HEK293 (cell line): ENCODE measurements around the gene CATSPERZ.

Source experiments
- CTCF ChIA-PET: fragments of 350-600 bp; formaldehyde crosslinking; extraction: SDS; loops from one replicate; lab custom pipeline; 2021; ENCODE audit warnings: antibody characterized with exemption; lab: Yijun Ruan, JAX
- POLR2A ChIA-PET: fragments of 300-600 bp; formaldehyde crosslinking; extraction: SDS; loops from one replicate; lab custom pipeline; 2020; ENCODE audit warnings: antibody characterized with exemption, inconsistent platforms; lab: Yijun Ruan, JAX
- H3K27ac ChIP-seq: fragments of 200-500 bp; sonication (Bioruptor generic); 2 replicates; pipeline ENCODE4 v1.5.1; 2014; ENCODE audit warnings: low read depth, low read length, control low read depth, inconsistent platforms; ENCODE audit errors: extremely low read depth
- H3K36me3 ChIP-seq, 2 experiments: fragments of 200-500 bp in 1 of 2; sonication (Bioruptor generic) in 1 of 2; 1 replicate in 1 of 2; 2 replicates in 1 of 2; pipeline ENCODE4 v1.5.1; 2014 to 2017; ENCODE audit warnings: inconsistent platforms in 2 of 2, low read length in 2 of 2; ENCODE audit not compliant: control insufficient read depth in 2 of 2, insufficient read depth in 1 of 2
- H3K4me1 ChIP-seq: fragments of 200-500 bp; sonication (Bioruptor generic); 2 replicates; pipeline ENCODE4 v1.5.1; 2014; ENCODE audit warnings: mild to moderate bottlenecking, low read length, inconsistent platforms; ENCODE audit not compliant: control insufficient read depth, insufficient read depth
- H3K4me3 ChIP-seq: 2 replicates; pipeline ENCODE4 v1.5.1; 2011; ENCODE audit warnings: low read depth, mild to moderate bottlenecking, control low read depth, low read length, moderate library complexity
- H3K9me3 ChIP-seq: fragments of 200-500 bp; sonication (Bioruptor generic); 2 replicates; pipeline ENCODE4 v1.5.1; 2014; ENCODE audit warnings: low read depth, low read length, inconsistent platforms; ENCODE audit not compliant: control insufficient read depth, insufficient read depth
- ELK4 ChIP-seq: IDR thresholded peaks from 2 replicates; pipeline ENCODE4 v1.6.1; 2011; ENCODE audit warnings: mild to moderate bottlenecking, low read depth, low read length, borderline replicate concordance
- GLIS2 ChIP-seq: fragments of 450-650 bp; formaldehyde crosslinking; IDR thresholded peaks from 2 replicates; pipeline ENCODE4 v1.5.1; 2016; ENCODE audit warnings: missing biosample characterization, missing genetic modification characterization
- IKZF3 ChIP-seq: fragments of 450-650 bp; IDR thresholded peaks from 2 replicates; pipeline ENCODE4 v1.5.0; 2018; ENCODE audit warnings: missing biosample characterization, mild to moderate bottlenecking, missing genetic modification characterization, moderate library complexity
- KLF16 ChIP-seq: fragments of 450-650 bp; formaldehyde crosslinking; IDR thresholded peaks from 2 replicates; pipeline ENCODE4 v1.5.1; 2017; ENCODE audit warnings: missing biosample characterization, missing genetic modification characterization
- KLF9 ChIP-seq: fragments of 450-650 bp; formaldehyde crosslinking; IDR thresholded peaks from 2 replicates; pipeline ENCODE4 v1.5.1; 2016; ENCODE audit warnings: missing biosample characterization, missing genetic modification characterization, low read depth
- PATZ1 ChIP-seq: fragments of 450-650 bp; formaldehyde crosslinking; IDR thresholded peaks from 2 replicates; pipeline ENCODE4 v1.5.1; 2016; ENCODE audit warnings: missing biosample characterization, missing genetic modification characterization
- PBX3 ChIP-seq: sonication (generic); formaldehyde crosslinking; IDR thresholded peaks from 2 replicates; pipeline ENCODE4 v1.8.1; 2022; ENCODE audit warnings: mild to moderate bottlenecking, moderate library complexity, missing genetic modification reagents
- PRDM10 ChIP-seq: fragments of 450-650 bp; formaldehyde crosslinking; IDR thresholded peaks from 2 replicates; pipeline ENCODE4 v1.5.1; 2016; ENCODE audit warnings: missing biosample characterization, missing genetic modification characterization
- REPIN1 ChIP-seq: fragments of 450-650 bp; formaldehyde crosslinking; IDR thresholded peaks from 2 replicates; pipeline ENCODE4 v1.5.1; 2017; ENCODE audit warnings: missing biosample characterization, missing genetic modification characterization, low read depth
- SP3 ChIP-seq: fragments of 450-650 bp; formaldehyde crosslinking; IDR thresholded peaks from 2 replicates; pipeline ENCODE4 v1.5.1; 2016; ENCODE audit warnings: missing biosample characterization, missing genetic modification characterization
- ZBTB11 ChIP-seq: fragments of 450-650 bp; formaldehyde crosslinking; conservative IDR thresholded peaks from 2 replicates; pipeline ENCODE4 v1.5.1; 2016; ENCODE audit warnings: low read depth, missing biosample characterization, missing genetic modification characterization
- ZFHX2 ChIP-seq: fragments of 450-650 bp; formaldehyde crosslinking; conservative IDR thresholded peaks from 2 replicates; pipeline ENCODE4 v1.5.1; 2016; ENCODE audit warnings: missing biosample characterization, missing genetic modification characterization
- ZNF121 ChIP-seq: fragments of 450-650 bp; formaldehyde crosslinking; IDR thresholded peaks from 2 replicates; pipeline ENCODE4 v1.5.1; 2016; ENCODE audit warnings: missing biosample characterization, missing genetic modification characterization
- ZNF24 ChIP-seq: fragments of 450-650 bp; formaldehyde crosslinking; IDR thresholded peaks from 2 replicates; pipeline ENCODE4 v1.5.1; 2016; ENCODE audit warnings: missing biosample characterization, missing genetic modification characterization
- ZNF324 ChIP-seq: fragments of 450-650 bp; formaldehyde crosslinking; IDR thresholded peaks from 2 replicates; pipeline ENCODE4 v1.5.1; 2016; ENCODE audit warnings: missing biosample characterization, missing genetic modification characterization
- ZNF341 ChIP-seq: fragments of 450-650 bp; formaldehyde crosslinking; IDR thresholded peaks from 2 replicates; pipeline ENCODE4; 2016; ENCODE audit warnings: low read depth, missing biosample characterization, missing genetic modification characterization
- ZNF629 ChIP-seq: fragments of 450-650 bp; formaldehyde crosslinking; IDR thresholded peaks from 2 replicates; pipeline ENCODE4 v1.5.1; 2017; ENCODE audit warnings: missing biosample characterization, missing genetic modification characterization
- ZNF639 ChIP-seq: fragments of 450-650 bp; formaldehyde crosslinking; IDR thresholded peaks from 2 replicates; pipeline ENCODE4 v1.5.1; 2016; ENCODE audit warnings: missing biosample characterization, missing genetic modification characterization
- ZNF645 ChIP-seq: fragments of 450-650 bp; formaldehyde crosslinking; IDR thresholded peaks from 2 replicates; pipeline ENCODE4; 2016; ENCODE audit warnings: missing biosample characterization, missing genetic modification characterization

CATSPERZ gene

GRCh38 chr11:64317325-64317960 is 17.3 kb downstream of the CATSPERZ start, which contains the start of gene TRMT112 (continued):
- TF ChIP-seq ZNF24 (tag by site-specific recombination) (peak; percentile 52; the same call in 1 of the 2 replicates), ZNF324 (tag by site-specific recombination) (no peak), ZNF121 (tag by site-specific recombination) (no peak), PRDM10 (tag by site-specific recombination) (0 out of 2 replicates have a peak, but pooled peaks have one; percentile 57), IKZF3 (peak; percentile 79), ZBTB11 (peak; percentile 93), REPIN1 (tag by site-specific recombination) (no peak)

- Histone ChIP-seq H3K36me3 (peaks cover 0 to 61% of the 10 kb centered on the region in 2 experiments; a peak in 1 of 3 replicates), H3K4me1 (no peaks in the 10 kb centered on the region), H3K9me3 (no peaks in the 10 kb centered on the region), H3K27ac (peak within 1 kb of the TSS; percentile 88), H3K4me3 (peak within 1 kb of the TSS; percentile 90)
- POLR2A ChIA-PET: interaction anchor here (0.5 to 4.0 kb wide), 34 partner anchors 9 to 137 kb away, joined by 3 to 43 read pairs (median 4); partner anchors contain the start of genes BAD, ESRRA, FKBP2 and PPP1R14B
- CTCF ChIA-PET: interaction anchor here (0.6 to 5.0 kb wide), 27 partner anchors 9 to 1646 kb away, joined by 3 to 85 read pairs (median 4); partner anchors contain the start of genes CCDC88B and LBHD1
- TF ChIP-seq KLF16 (tag by site-specific recombination): peak; percentile 57
- peak; percentile 29; the same call in 1 of the 2 replicates for TF ChIP-seq ZFHX2 (tag by site-specific recombination)
- 0 out of 2 replicates have a peak, but pooled peaks have one; percentile 48 for TF ChIP-seq KLF9 (tag by site-specific recombination)
- peak; percentile 94 for TF ChIP-seq PATZ1 (tag by site-specific recombination)
- TF ChIP-seq ZNF629 (tag by site-specific recombination): peak; percentile 56
- peak; percentile 98 for TF ChIP-seq ZNF341 (tag by site-specific recombination)
- TF ChIP-seq SP3 (tag by site-specific recombination): peak; percentile 64
- no peak for TF ChIP-seq ELK4
- peak; percentile 90 for TF ChIP-seq GLIS2 (tag by site-specific recombination)
- 0 out of 2 replicates have a peak, but pooled peaks have one; percentile 46 for TF ChIP-seq ZNF639
- peak; percentile 78 for TF ChIP-seq PBX3 (CRISPR knock-in tag)
- no peak for TF ChIP-seq ZNF645 (tag by site-specific recombination)
Observed at GRCh38 chr11:64317961-64318765, 18.0 kb downstream of the CATSPERZ start, which contains the start of gene PRDX5. Gene PRDX5, plus strand, starts transcription at chr11:64318121. Its CDS starts 95 bp downstream, at chr11:64318216.
